HG03378 (cell line): ENCODE results near the gene EPHA3.

Source experiments
- ATAC-seq: cut with Tn5 transposase; IDR thresholded peaks from one replicate; pipeline ENCODE4 v1.9.1; 2021; ENCODE audit warnings: mild to moderate bottlenecking, moderate library complexity; ENCODE audit not compliant: unreplicated experiment

The EPHA3 gene

GRCh38 chr3:89527736-89528305, 420.4 kb downstream of the EPHA3 start:
- ATAC-seq = no peak
